Pancreas (tissue), 10 donors: ENCODE results near the gene VARS1. TPM values are rescaled to one million over a fixed set of nuclear protein-coding genes. Genes with fewer than 3 reads are reported as not detected.

Experiments used
- ATAC-seq, 4 donors: fragments of 200-7000 bp; cut with Tn5 transposase; one replicate each; pipeline versions ENCODE4 v1.8.0 to v1.9.1; 2020; ENCODE audit warnings: mild to moderate bottlenecking in 4 of 4, moderate library complexity in 4 of 4
- DNase-seq, 6 donors: peaks; one replicate each; pipeline ENCODE4 v3.0.0-alpha.2; 2020
- FAIRE-seq: peaks from 2 replicates; lab custom pipeline; 2012; peaks lifted over from hg19 to GRCh38; lab: Jason Lieb, UNC
- H3K27ac ChIP-seq, 4 donors: fragments of 200-600 bp; sonication (generic); 1 replicate in 3 of 4; 2 replicates in 1 of 4; pipeline versions ENCODE4 v1.5.0 to v1.8.0; 2020
- H3K27me3 ChIP-seq, 4 donors: fragments of 200-600 bp; one replicate each; pipeline ENCODE4 v1.8.0; 2021
- H3K36me3 ChIP-seq, 3 donors: fragments of 200-600 bp; sonication (generic) in 1 of 3; one replicate each; pipeline versions ENCODE4 v1.5.0 to v1.8.0; 2020 to 2021
- H3K4me1 ChIP-seq, 3 donors: fragments of 200-600 bp; one replicate each; pipeline ENCODE4 v1.8.0; 2021
- H3K4me3 ChIP-seq, 4 donors: fragments of 200-600 bp; sonication (generic) in 2 of 4; one replicate each; pipeline versions ENCODE4 v1.5.0 to v1.8.0; 2020 to 2021
- H3K9me3 ChIP-seq, 4 donors: fragments of 200-600 bp; one replicate each; pipeline ENCODE4 v1.8.0; 2021
- CTCF ChIP-seq, 4 donors: fragments of 200-600 bp; sonication (generic) in 3 of 4; IDR thresholded peaks; one replicate each; pipeline versions ENCODE4 v1.5.0 to v1.8.0; 2021; ENCODE audit warnings: antibody characterized with exemption in 4 of 4
- WGBS, 2 donors: extraction: QIAGEN DNeasy Blood & Tissue Kit; methylation state at CpG; one replicate each; pipeline ENCODE4 v1.1.7; 2013; 5-methylcytosine and 5-hydroxymethylcytosine counted together
- intact Hi-C, 3 donors: fragments of 100-400 bp; cut with DNase I; formaldehyde crosslinking; loops; one replicate each; pipeline versions ENCODE4 v1.11.1 to v1.14.2; 2022
- polyA plus RNA-seq, 2 donors: library from polyadenylated mRNA; stranded (reverse); fragments of 200-250 nt; gene quantifications; one replicate each; pipeline ENCODE4 v1.2.3, GENCODE V29; 2013
- total RNA-seq, 6 donors: library from RNA; stranded (reverse); fragmentation: NEBNext Ultra II Directional in 4 of 6; extraction: Animal tissue kit (Norgen Biotek cat#: 25700) in 4 of 6; gene quantifications; one replicate each; pipeline versions ENCODE4 v1.2.1 to v1.2.4, GENCODE V29; 2021 to 2023
- donor health status: healthy with polysubstance abuse.
- donor health status: DM: no; HTN: no; CAD: no; lungs with moderate emphysema.
- donor health status: DM: no; HTN: no; CAD: no.
- donor health status: control.
- donor health status: control.
- donor health status: Bipolar disorder and iron deficiency.
- donor health status: DM: yes; HTN: yes; CAD: no.
- donor health status: DM: no; HTN: no; CAD: no.
- donor health status: DM: no; HTN: no; CAD: no.
- donor health status: DM: yes; HTN: yes; CAD: no.

The VARS1 gene
- total and polyA plus RNA-seq, 8 donors = 22.0 to 67.3 (median 36.3) TPM

GRCh38 chr6:31776989-31777666, 18.4 kb downstream of the VARS1 start, which contains the start of gene VWA7:
Gene VWA7 (minus strand): TSS chr6:31777328. CDS start chr6:31776779, 549 bp downstream.
- DNase-seq = peak; percentile 78 to 93 (median 86)
- intact Hi-C loops = loop anchor here in 1 of 3 donors (10.0 kb wide), 1 partner anchor 58 kb away; no protein-coding TSS in a partner anchor
- Histone ChIP-seq H3K27ac (peak within 1 kb of the TSS; percentile 59 to 78 (median 68)), H3K9me3 (no peaks in the 10 kb centered on the region), H3K4me1 (peaks cover 5 to 8% (median 6%) of the 10 kb centered on the region in 3 donors), H3K27me3 (no peaks in the 10 kb centered on the region), H3K36me3 (peaks cover 0 to 24% (median 15%) of the 10 kb centered on the region in 3 donors), H3K4me3 (peak within 1 kb of the TSS in 2 of 4 donors; percentile 18 to 31)
- no peak for FAIRE-seq
- peak; percentile 77 to 88 (median 84) for ATAC-seq
- WGBS, 2 donors = 11 to 16% methylated on average over 11 to 15 of the region's 15 CpGs
- TF ChIP-seq CTCF (IDR thresholded peaks at IDR 0.05) = no peak

- DNase-seq (peak in 2 of 6 donors; percentile 48 to 81), FAIRE-seq (no peak), ATAC-seq (peak; percentile 14 to 57 (median 45))
- WGBS, 2 donors = 32 to 39% methylated on average over 12 to 14 of the region's 14 CpGs
- Histone ChIP-seq H3K36me3 (peaks cover 0 to 23% (median 10%) of the 10 kb centered on the region in 3 donors), H3K9me3 (no peaks in the 10 kb centered on the region), H3K4me1 (peaks cover 5 to 8% (median 6%) of the 10 kb centered on the region in 3 donors), H3K27me3 (no peaks in the 10 kb centered on the region), H3K4me3 (peak overlapping the region in 2 of 4 donors; percentile 18 to 31), H3K27ac (peak overlapping the region; percentile 59 to 78 (median 68))
- no peak for TF ChIP-seq CTCF (IDR thresholded peaks at IDR 0.05)
- intact Hi-C loops = loop anchor here in 1 of 3 donors (10.0 kb wide), 1 partner anchor 58 kb away; no protein-coding TSS in a partner anchor
These were observed 19.0 kb downstream of the VARS1 start for GRCh38 chr6:31776485-31776988.

GRCh38 chr6:31775633-31776484, 19.7 kb downstream of the VARS1 start:
- peak overlapping the region in 1 of 4 donors; percentile 31 for H3K4me3 ChIP-seq
- H3K27me3 ChIP-seq = no peaks in the 10 kb centered on the region
- FAIRE-seq (no peak), ATAC-seq (no peak), DNase-seq (peak in 1 of 6 donors; percentile 64)
- peaks cover 5 to 8% (median 6%) of the 10 kb centered on the region in 3 donors for H3K4me1 ChIP-seq
- intact Hi-C loops = loop anchor here in 1 of 3 donors (10.0 kb wide), 1 partner anchor 59 kb away; no protein-coding TSS in a partner anchor
- no peaks in the 10 kb centered on the region for H3K9me3 ChIP-seq
- TF ChIP-seq CTCF (IDR thresholded peaks at IDR 0.05) = no peak
- WGBS, 2 donors = 83 to 86% methylated on average over 32 of the region's 32 CpGs
- H3K36me3 ChIP-seq = peaks cover 0 to 19% (median 9%) of the 10 kb centered on the region in 3 donors
- H3K27ac ChIP-seq = no peak overlapping the region

GRCh38 chr6:31775184-31775583, 20.4 kb downstream of the VARS1 start:
- Histone ChIP-seq H3K9me3 (no peaks in the 10 kb centered on the region), H3K4me1 (peaks cover 5 to 8% (median 6%) of the 10 kb centered on the region in 3 donors), H3K27me3 (no peaks in the 10 kb centered on the region), H3K27ac (no peak overlapping the region), H3K4me3 (no peak overlapping the region), H3K36me3 (peaks cover 0 to 12% (median 6%) of the 10 kb centered on the region in 3 donors)
- ATAC-seq (no peak), DNase-seq (peak in 1 of 6 donors; percentile 30), FAIRE-seq (no peak)
- TF ChIP-seq CTCF (IDR thresholded peaks at IDR 0.05) = no peak
- 51% methylated on average over 4 of the region's 4 CpGs for WGBS, 2 donors
- intact Hi-C loops = loop anchor here in 1 of 3 donors (10.0 kb wide), 1 partner anchor 60 kb away; no protein-coding TSS in a partner anchor
